Natural killer cell treated with Interleukin-12 subunit alpha and Interleukin-12 subunit beta and Interleukin-15 and Interleukin-18, amount 100 ng/mL, for 72 hours (primary cell): ENCODE measurements around the gene ARHGEF25. TPM values are rescaled to one million over a fixed set of nuclear protein-coding genes. Genes with fewer than 3 reads are reported as not detected.
"Not testable (repeated sequence)": the region's sequence is repeated elsewhere in the genome, so short reads cannot be mapped to it uniquely, and the experiment has no call there.

Experiments
- ATAC-seq, 2 donors: fragments of 150-1000 bp; cut with Tn5 transposase in 1 of 2; sonication (Bioruptor Pico), chemical (Tn5 transposase) in 1 of 2; 2 replicates each; pipeline ENCODE4 v1.10.0; 2021
- DNase-seq: peaks from one replicate; pipeline ENCODE4 v3.0.0; 2022; ENCODE audit warnings: low spot score
- H3K27ac Mint-ChIP-seq, 2 donors: 1 replicate in 1 of 2; 2 replicates in 1 of 2; pipeline ENCODE4 v1.8.0; 2022; ENCODE audit warnings: mixed read lengths in 2 of 2, mild to moderate bottlenecking in 1 of 2, moderate library complexity in 1 of 2
- H3K27me3 Mint-ChIP-seq, 2 donors: 1 replicate in 1 of 2; 2 replicates in 1 of 2; pipeline ENCODE4 v1.8.0; 2022; ENCODE audit warnings: mixed read lengths in 2 of 2
- H3K36me3 Mint-ChIP-seq: one replicate; pipeline ENCODE4 v1.8.0; 2022; ENCODE audit warnings: mixed read lengths
- H3K4me1 Mint-ChIP-seq, 2 donors: 1 replicate in 1 of 2; 2 replicates in 1 of 2; pipeline ENCODE4 v1.8.0; 2022; ENCODE audit warnings: low read depth in 2 of 2, mixed read lengths in 2 of 2, mild to moderate bottlenecking in 1 of 2
- H3K4me3 Mint-ChIP-seq: one replicate; pipeline ENCODE4 v1.8.0; 2022; ENCODE audit warnings: mixed read lengths
- H3K9me3 Mint-ChIP-seq: 2 replicates; pipeline ENCODE4 v1.8.0; 2022; ENCODE audit warnings: mixed read lengths
- total RNA-seq, 2 donors: library from RNA; stranded (reverse); gene quantifications; one replicate each; pipeline ENCODE4 v1.2.3, GENCODE V29; 2022

ARHGEF25 gene
- total RNA-seq, 2 donors from 2014 or later = 0.52 to 4.0 TPM

GRCh38 chr12:57626111-57626920, 15.1 kb downstream of the ARHGEF25 start:
- H3K27ac Mint-ChIP-seq = no peak overlapping the region
- H3K4me3 Mint-ChIP-seq = no peak overlapping the region
- H3K9me3 Mint-ChIP-seq = no peaks in the 10 kb centered on the region
- H3K27me3 Mint-ChIP-seq = peaks cover 65 to 70% of the 10 kb centered on the region in 2 donors
- DNase-seq (no peak), ATAC-seq (no peak)
- H3K36me3 Mint-ChIP-seq = no peaks in the 10 kb centered on the region
- H3K4me1 Mint-ChIP-seq = peaks cover 8 to 13% of the 10 kb centered on the region in 2 donors

GRCh38 chr12:57626921-57627445, 15.7 kb downstream of the ARHGEF25 start:
- no peak overlapping the region for H3K27ac Mint-ChIP-seq
- H3K4me3 Mint-ChIP-seq = no peak overlapping the region
- DNase-seq (no peak), ATAC-seq (no peak)
- H3K9me3 Mint-ChIP-seq = no peaks in the 10 kb centered on the region
- peaks cover 66 to 68% of the 10 kb centered on the region in 2 donors for H3K27me3 Mint-ChIP-seq
- peaks cover 5 to 10% of the 10 kb centered on the region in 2 donors for H3K4me1 Mint-ChIP-seq
- no peaks in the 10 kb centered on the region for H3K36me3 Mint-ChIP-seq

DNA sequence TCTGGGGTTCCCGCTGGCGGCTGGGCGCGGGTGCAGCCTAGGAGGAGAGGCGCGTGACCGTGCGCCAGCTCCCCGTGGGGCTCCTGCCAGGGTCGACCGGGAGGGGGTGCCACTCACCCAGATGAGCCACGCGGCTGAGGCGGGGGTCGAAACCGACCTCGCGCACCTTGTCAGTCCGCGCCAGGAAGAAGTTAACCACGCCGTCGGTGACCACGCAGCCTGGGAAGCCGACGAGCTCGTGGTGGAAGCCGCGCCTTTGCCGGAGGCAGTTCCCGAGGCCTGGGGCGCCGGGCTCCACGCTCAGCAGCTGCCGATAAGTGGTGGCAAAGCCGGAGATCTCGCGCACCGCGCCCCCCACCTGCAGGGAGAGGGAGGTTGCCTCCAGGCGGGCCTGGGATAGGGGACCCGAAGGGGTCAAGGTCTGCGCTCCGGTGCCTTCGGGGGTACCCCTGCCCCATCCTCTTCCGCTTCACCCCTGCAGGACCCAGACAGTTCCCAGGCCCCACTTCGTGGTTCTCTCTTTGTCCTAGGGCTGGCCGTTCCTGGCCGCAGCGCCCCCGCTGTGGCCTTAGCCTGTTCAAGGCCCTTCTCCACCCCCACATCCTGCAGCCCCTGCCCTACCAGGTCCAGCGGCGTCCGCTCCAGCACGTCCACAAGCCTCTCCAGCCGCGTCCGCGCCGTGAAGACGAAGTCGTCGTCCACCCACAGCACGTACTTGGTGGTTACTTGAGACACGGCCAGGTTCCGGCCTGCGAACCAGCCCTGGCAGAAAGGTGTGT, 16.5 kb downstream of the ARHGEF25 start:
- Mint-ChIP-seq H3K36me3 (no peaks in the 10 kb centered on the region), H3K4me3 (no peak overlapping the region), H3K9me3 (no peaks in the 10 kb centered on the region), H3K4me1 (peaks cover 5 to 8% of the 10 kb centered on the region in 2 donors), H3K27me3 (peaks cover 64 to 65% of the 10 kb centered on the region in 2 donors), H3K27ac (no peak overlapping the region)
- DNase-seq = no peak
- peak; percentile 39 to 41 for ATAC-seq

GRCh38 chr12:57628280-57629191, 17.3 kb downstream of the ARHGEF25 start:
- no peak overlapping the region for H3K4me3 Mint-ChIP-seq
- no peaks in the 10 kb centered on the region for H3K9me3 Mint-ChIP-seq
- no peaks in the 10 kb centered on the region for H3K36me3 Mint-ChIP-seq
- H3K27ac Mint-ChIP-seq = no peak overlapping the region
- peaks cover 56 to 59% of the 10 kb centered on the region in 2 donors for H3K27me3 Mint-ChIP-seq
- DNase-seq (no peak), ATAC-seq (no peak)
- peaks cover 8 to 13% of the 10 kb centered on the region in 2 donors for H3K4me1 Mint-ChIP-seq

DNA sequence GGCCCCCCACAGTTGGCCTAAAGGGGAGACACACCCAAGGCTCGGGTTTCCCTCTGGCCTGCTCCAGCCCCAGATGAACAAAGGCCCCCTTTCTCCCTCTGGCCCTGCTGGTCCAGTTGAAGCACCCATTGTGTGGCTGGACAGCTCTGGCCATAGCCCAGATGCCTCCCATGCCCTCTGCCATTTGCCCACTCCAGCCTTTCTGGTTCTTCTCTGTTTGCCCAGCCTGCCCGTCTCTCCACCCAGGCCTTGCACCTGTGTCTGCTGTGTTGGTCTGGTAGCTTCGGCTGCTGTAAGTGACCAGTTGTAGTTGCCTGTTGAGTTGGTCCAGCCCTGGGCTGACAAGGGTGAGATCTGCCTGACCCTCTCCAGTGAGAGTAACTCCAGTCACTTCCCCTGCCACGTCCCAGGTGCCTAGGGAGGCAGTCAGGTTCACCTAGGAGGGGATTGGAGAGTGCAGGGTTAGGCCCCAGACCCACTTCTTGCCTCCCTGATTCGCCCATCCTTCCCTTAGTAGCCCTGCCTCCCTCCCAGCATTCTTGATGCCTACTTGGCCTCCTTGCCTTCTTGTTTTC, 18.7 kb downstream of the ARHGEF25 start:
- ATAC-seq (no peak), DNase-seq (no peak)
- Mint-ChIP-seq H3K4me1 (peaks cover 9 to 14% of the 10 kb centered on the region in 2 donors), H3K36me3 (no peaks in the 10 kb centered on the region), H3K9me3 (no peaks in the 10 kb centered on the region), H3K4me3 (no peak overlapping the region), H3K27ac (no peak overlapping the region), H3K27me3 (peaks cover 41 to 49% of the 10 kb centered on the region in 2 donors)

DNA sequence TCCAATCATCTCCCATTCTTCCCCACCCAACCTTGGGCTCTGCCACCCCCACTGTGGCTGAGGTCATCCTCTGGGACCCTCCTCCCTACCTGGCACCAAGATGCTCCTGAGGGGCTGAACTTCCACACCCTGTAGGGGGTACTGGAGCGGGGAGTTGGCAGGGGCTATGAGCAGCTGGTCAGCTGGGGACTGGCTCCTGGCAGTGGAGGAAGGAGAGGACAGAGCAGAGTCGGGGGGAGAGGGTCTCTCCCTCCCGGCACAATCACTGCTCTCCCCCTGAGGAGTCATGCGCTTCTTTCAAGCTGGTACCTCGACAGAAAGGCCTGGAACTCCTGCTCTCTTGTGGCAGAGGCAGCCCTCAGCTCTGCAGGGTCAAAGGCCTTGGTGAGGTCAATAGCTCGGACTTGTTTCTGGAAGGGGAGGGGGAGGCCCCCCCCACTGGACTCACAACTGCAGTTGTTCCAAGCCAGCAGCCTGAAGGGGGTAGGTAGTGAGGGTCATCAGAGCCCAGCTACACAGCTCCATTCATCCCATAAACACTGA, 19.7 kb downstream of the ARHGEF25 start:
- H3K4me1 Mint-ChIP-seq = peaks cover 9 to 14% of the 10 kb centered on the region in 2 donors
- no peaks in the 10 kb centered on the region for H3K9me3 Mint-ChIP-seq
- peak overlapping the region; percentile 38 for H3K4me3 Mint-ChIP-seq
- DNase-seq = no peak
- H3K36me3 Mint-ChIP-seq = no peaks in the 10 kb centered on the region
- ATAC-seq = no peak
- H3K27me3 Mint-ChIP-seq = peaks cover 31 to 41% of the 10 kb centered on the region in 2 donors
- no peak overlapping the region for H3K27ac Mint-ChIP-seq

GRCh38 chr12:57631566-57632072, 20.4 kb downstream of the ARHGEF25 start:
- H3K27me3 Mint-ChIP-seq = peaks cover 27 to 36% of the 10 kb centered on the region in 2 donors
- ATAC-seq = no peak
- no peaks in the 10 kb centered on the region for H3K9me3 Mint-ChIP-seq
- no peaks in the 10 kb centered on the region for H3K36me3 Mint-ChIP-seq
- H3K4me3 Mint-ChIP-seq = peak overlapping the region; percentile 38
- no peak overlapping the region for H3K27ac Mint-ChIP-seq
- peaks cover 9 to 14% of the 10 kb centered on the region in 2 donors for H3K4me1 Mint-ChIP-seq
- no peak for DNase-seq

- DNase-seq (no peak), ATAC-seq (peak; percentile 35 to 50)
- Mint-ChIP-seq H3K4me1 (peaks cover 9 to 14% of the 10 kb centered on the region in 2 donors), H3K36me3 (no peaks in the 10 kb centered on the region), H3K4me3 (peak overlapping the region; percentile 75), H3K27ac (no peak overlapping the region), H3K9me3 (no peaks in the 10 kb centered on the region), H3K27me3 (peaks cover 21 to 30% of the 10 kb centered on the region in 2 donors)
These were observed 21.1 kb downstream of the ARHGEF25 start for GRCh38 chr12:57632073-57632957.

GRCh38 chr12:57632958-57633840, 22.0 kb downstream of the ARHGEF25 start, which contains the start of gene B4GALNT1:
B4GALNT1 (minus strand) TSS chr12:57633201; CDS start chr12:57632132, 1,069 bp downstream.
- no peak for DNase-seq
- Mint-ChIP-seq H3K4me3 (peak within 1 kb of the TSS; percentile 75), H3K36me3 (no peaks in the 10 kb centered on the region), H3K27ac (no peak within 1 kb of the TSS), H3K27me3 (peaks cover 21 to 27% of the 10 kb centered on the region in 2 donors), H3K9me3 (no peaks in the 10 kb centered on the region), H3K4me1 (peaks cover 9 to 10% of the 10 kb centered on the region in 2 donors)
- peak; percentile 85 to 89 for ATAC-seq

DNA sequence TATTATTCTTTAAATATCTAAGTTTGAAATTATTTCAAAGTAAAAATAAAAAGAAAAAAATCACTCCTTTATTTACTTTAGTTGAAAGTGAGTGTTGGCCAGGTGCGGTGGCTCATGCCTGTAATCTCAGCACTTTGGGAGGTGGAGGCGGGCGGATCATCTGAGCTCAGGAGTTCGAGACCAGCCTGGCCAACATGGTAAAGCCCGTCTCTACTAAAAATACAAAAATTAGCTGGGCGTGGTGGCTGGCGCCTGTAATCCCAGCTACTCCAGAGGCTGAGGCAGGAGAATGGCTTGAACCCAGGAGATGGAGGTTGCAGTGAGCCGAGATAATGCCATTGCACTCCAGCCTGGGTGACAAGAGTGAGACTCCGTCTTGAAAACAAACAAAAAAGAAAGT, 25.5 kb downstream of the ARHGEF25 start:
- H3K27ac Mint-ChIP-seq, H3K9me3 Mint-ChIP-seq, H3K4me1 Mint-ChIP-seq, ATAC-seq, DNase-seq, H3K4me3 Mint-ChIP-seq, H3K36me3 Mint-ChIP-seq: not testable (repeated sequence)
- H3K27me3 Mint-ChIP-seq = peaks cover 7 to 22% of the 10 kb centered on the region in 2 donors

DNA sequence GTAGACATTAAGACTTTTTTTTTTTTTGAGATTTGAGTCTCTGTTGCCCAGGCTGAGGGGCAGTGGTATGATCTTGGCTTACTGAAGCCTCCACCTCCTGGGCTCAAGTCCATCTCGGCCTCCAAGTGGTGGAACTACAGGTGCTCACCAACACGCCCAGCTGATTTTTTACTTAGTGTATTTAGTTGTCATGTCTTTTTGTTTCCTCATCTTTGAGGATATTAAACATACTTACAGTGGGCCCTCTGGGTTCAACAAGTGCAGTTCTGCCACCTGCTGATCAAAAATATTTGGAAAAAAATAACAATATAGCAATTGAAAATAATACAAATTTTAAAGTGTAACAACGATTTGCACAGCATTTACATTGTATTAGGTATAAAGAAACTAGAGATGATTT, 26.1 kb downstream of the ARHGEF25 start:
- DNase-seq (no peak), ATAC-seq (no peak)
- no peak overlapping the region for H3K4me3 Mint-ChIP-seq
- H3K36me3 Mint-ChIP-seq = no peaks in the 10 kb centered on the region
- H3K9me3 Mint-ChIP-seq = no peaks in the 10 kb centered on the region
- peaks cover 5 to 6% of the 10 kb centered on the region in 2 donors for H3K4me1 Mint-ChIP-seq
- H3K27me3 Mint-ChIP-seq = peaks cover 2 to 23% of the 10 kb centered on the region in 2 donors
- H3K27ac Mint-ChIP-seq = no peak overlapping the region
